ENCODE measurements around the gene HEPACAM.

The HEPACAM gene

DNA sequence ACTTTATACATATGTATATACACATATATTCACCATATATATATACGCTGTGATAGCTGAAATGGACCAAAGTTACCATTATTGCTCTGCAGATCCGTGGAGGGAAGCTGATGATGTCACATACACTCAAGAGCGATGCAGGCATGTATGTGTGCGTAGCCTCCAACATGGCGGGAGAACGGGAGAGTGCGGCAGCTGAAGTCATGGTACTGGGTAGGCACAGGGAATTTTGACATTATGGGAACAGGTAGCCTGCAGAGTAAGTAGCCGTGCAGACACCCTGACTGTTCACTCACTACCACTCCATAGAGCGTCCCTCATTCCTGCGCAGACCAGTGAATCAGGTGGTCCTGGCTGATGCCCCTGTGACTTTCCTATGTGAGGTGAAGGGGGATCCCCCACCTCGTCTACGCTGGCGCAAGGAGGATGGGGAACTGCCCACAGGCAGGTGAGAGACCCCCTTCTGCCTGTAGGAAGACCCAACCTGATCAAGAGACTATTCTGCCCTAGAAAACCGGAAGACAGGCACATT lies 65.9 kb downstream of the HEPACAM start:
- no peak for FAIRE-seq
- no peak for DNase-seq (ENCODE audit: low spot score)

DNA sequence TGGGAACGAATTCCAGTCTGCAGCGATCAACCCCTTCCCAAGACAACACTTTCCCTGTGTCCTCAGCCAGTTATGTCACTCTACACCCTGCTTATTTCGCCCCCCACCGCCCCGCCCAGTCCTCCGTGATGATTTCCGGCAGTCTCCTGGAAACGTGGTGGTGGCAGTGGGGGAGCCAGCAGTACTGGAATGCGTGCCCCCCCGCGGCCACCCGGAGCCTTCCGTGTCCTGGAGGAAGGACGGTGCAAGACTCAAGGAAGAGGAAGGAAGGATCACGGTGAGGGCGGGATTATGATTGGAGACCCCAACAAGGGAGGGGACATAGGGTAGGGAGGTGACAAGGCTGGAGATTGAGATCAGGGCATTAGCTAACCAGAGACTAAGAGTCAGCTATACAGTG lies 66.5 kb downstream of the HEPACAM start:
- no peak for DNase-seq (ENCODE audit: low spot score)
- no peak for FAIRE-seq

All from urothelium cell line (cell line).